Stimulated activated CD4-positive, alpha-beta T cell treated with anti-CD3 and anti-CD28 coated beads, Interleukin-4, amount 100 ng/mL, for 4 hours (primary cell): ENCODE measurements around the gene KCNIP4.

Experiments used
- DNase-seq, 2 experiments: peaks; one replicate each; pipeline ENCODE4 v3.0.0-alpha.2; 2020

Gene KCNIP4

GRCh38 chr4:21013501-21013900 lies 935.1 kb downstream of the KCNIP4 start:
- no peak for DNase-seq

- DNase-seq = no peak
These were observed 935.7 kb downstream of the KCNIP4 start for GRCh38 chr4:21012851-21013331.

GRCh38 chr4:21011106-21011505 lies 937.5 kb downstream of the KCNIP4 start:
- no peak for DNase-seq

- DNase-seq = no peak
These were observed 938.6 kb downstream of the KCNIP4 start for GRCh38 chr4:21009956-21010355.

- no peak for DNase-seq
These were observed 942.9 kb downstream of the KCNIP4 start for GRCh38 chr4:21005647-21006046.

- DNase-seq = no peak
These were observed 945.6 kb downstream of the KCNIP4 start for GRCh38 chr4:21002976-21003375.

GRCh38 chr4:21002286-21002685 lies 946.3 kb downstream of the KCNIP4 start:
- DNase-seq = no peak

GRCh38 chr4:21001490-21001889 lies 947.1 kb downstream of the KCNIP4 start:
- DNase-seq = no peak

- DNase-seq = no peak
These were observed 950.7 kb downstream of the KCNIP4 start for GRCh38 chr4:20997886-20998285.

- DNase-seq = no peak
These were observed 953.0 kb downstream of the KCNIP4 start for GRCh38 chr4:20995610-20996009.

- DNase-seq = no peak
These were observed 953.6 kb downstream of the KCNIP4 start for GRCh38 chr4:20995015-20995414.

GRCh38 chr4:20992002-20992401 lies 956.6 kb downstream of the KCNIP4 start:
- DNase-seq = no peak

- DNase-seq = no peak
These were observed 961.4 kb downstream of the KCNIP4 start for GRCh38 chr4:20987191-20987590.

- DNase-seq = no peak
These were observed 964.1 kb downstream of the KCNIP4 start for GRCh38 chr4:20984576-20984836.

- DNase-seq = no peak
These were observed 964.6 kb downstream of the KCNIP4 start for GRCh38 chr4:20983763-20984575.

- no peak for DNase-seq
These were observed 966.0 kb downstream of the KCNIP4 start for GRCh38 chr4:20982544-20982943.

GRCh38 chr4:20960291-20960690 lies 988.3 kb downstream of the KCNIP4 start:
- DNase-seq = no peak

- no peak for DNase-seq
These were observed 994.0 kb downstream of the KCNIP4 start for GRCh38 chr4:20954541-20954940.

- DNase-seq = no peak
These were observed 1003.6 kb downstream of the KCNIP4 start for GRCh38 chr4:20944961-20945360.

- DNase-seq = no peak
These were observed 1004.1 kb downstream of the KCNIP4 start for GRCh38 chr4:20944451-20944850.

- DNase-seq = no peak
These were observed 1010.4 kb downstream of the KCNIP4 start for GRCh38 chr4:20938204-20938603.

GRCh38 chr4:20926529-20926928 lies 1022.0 kb downstream of the KCNIP4 start:
- no peak for DNase-seq

GRCh38 chr4:20925176-20925575 lies 1023.4 kb downstream of the KCNIP4 start:
- DNase-seq = no peak

- DNase-seq = no peak
These were observed 1025.6 kb downstream of the KCNIP4 start for GRCh38 chr4:20922962-20923361.

- DNase-seq = no peak
These were observed 1032.5 kb downstream of the KCNIP4 start for GRCh38 chr4:20916106-20916505.
